HG03460 (cell line): ENCODE measurements around the gene CD7.

Experiments used
- ATAC-seq: cut with Tn5 transposase; IDR thresholded peaks from one replicate; pipeline ENCODE4 v1.9.1; 2021; ENCODE audit not compliant: unreplicated experiment

CD7 gene

DNA sequence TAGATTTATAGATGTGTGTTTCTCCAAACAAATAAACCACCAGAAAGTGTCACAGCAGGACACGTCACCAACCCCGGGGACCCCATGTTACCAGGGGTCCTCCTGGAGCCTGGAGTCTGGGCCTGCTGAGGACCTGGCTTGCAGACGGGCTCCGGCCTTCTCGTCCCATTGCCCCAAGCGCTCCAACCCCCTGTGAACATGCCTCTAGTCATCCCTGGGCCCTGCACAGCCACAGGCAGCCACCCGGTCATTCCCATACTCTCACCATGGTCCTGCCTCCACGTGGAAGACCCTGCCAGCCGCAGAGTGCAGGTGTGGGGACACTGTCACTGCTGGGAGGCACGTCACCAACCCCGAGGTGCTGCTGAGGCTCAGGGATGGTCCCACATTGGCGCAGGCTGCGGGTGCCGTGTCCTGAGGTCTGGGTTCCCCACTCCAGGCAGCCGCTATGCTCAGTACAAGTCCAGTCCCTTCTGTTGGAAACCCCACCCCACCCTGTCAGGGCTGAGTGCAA is 11.6 kb upstream of the CD7 start:
- ATAC-seq = no peak

DNA sequence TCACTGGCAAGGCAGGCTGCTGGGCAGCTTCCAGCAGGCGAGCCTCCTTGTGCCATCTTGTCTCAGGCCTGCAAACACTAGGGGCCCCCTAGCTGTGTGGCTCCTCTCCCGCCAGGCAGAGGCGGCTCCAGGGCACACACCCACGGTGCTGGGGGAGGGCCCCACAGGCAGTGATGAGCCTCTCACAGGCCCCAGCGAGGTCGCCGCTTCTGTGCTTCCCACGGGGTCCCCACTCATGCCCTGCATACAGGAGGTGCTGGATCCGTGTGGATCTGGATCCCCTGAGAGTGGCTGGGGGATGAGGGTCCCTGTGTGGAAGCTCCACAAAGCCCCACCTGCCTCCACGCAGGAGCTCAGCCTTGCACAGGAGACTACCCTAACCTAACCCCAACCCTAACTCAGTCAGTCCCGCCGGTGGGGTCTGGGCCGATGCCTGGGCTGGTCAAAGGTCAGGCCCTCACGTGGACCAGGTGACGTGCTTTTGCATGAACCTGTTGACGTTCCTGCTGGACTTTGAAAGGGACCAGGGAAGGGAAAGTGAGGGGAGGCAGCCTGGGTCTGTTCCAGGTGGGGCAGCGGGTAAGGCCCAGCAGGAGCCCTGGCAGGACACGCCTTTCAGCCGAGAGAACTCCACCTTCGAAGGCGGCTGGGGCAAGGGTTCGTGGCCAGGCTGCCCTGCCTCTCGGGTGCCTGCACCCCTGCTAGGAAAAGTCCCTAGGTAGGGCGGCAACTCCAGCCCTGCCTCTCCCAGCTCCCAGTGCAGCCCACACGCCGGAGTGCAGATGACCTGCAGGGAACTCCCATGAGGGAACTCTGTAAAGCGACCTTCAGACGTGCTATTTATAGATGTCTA is 11.0 kb upstream of the CD7 start:
- no peak for ATAC-seq

DNA sequence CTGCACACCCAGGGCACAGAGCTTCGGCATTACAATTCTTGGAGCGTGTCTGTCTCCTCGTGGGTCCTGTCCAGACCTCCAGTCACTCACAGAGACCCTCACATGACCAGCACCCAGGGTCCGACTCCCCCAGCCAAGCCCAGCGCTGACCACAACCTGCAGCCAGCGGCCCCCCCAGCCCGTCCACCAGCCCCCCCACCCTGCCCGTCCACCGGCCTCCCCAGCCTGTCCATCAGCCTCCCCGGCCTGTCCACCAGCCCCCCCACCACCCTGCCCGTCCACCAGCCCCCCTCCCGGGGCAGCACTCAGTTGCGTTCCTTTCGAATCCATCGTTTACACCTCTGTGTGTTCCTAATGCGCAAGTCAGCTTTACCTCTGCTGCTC is 10.3 kb upstream of the CD7 start:
- no peak for ATAC-seq

DNA sequence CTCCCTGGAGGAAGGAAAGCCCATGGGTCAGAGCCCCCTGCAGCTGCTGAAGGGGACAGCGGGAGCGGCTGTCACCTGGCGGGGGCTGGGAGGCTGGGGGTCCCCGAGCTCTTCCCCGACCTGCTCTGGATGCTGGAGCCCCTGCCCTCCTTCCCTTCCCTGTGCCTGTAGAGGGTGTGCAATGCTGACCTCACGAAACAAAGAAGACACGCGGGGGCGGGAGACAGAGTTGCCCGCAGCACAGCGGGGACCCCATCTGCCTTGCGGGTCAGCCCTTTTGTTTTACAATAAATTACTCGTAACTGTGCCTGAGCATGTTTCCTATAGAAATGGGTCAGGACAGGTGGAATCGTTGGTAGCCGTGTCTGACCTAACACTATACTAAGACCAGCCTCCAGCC is 9.9 kb upstream of the CD7 start:
- ATAC-seq = no peak

DNA sequence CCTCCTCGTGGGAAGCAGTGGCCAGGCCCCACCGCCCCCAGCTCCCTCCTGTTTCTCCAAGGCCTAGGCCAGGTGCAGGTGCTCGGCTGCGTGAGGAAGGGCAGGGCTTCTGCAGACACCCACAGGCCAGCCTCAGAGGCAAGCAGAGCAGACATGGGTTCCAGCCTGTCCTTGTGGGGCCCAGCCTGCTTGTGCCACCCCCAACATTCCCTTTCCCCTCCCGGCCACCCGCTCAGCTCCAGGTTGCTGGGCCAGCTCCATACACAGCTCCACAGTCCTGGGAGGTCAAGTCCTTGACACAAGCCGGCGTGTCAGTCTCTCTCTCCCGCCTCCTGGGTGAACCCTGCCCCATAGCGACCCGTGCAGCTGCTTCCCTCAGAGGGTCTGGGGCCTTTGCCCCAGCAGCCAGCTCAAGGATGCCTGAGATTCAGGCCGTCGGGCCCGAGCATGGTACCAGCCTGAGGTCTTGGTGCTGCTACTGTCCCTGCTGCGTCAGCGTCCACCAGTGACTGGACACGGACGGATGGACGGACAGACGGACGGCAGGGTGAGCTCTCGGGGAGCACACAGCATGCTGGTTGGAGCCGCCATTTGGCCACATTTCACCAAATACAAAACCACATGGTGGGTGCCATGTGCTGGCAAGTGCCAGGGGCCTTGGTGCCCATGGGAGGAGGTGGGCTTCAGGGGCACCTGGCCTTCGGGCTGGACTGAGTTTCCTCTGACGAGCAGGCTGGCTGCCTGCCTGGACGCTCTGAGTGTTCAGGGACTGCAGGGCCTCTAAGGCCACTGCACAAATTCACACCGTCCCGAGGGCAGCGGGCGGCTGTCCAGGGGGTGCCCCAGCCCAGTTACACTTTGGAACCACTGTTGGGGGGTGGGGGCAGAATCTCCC is 8.1 kb upstream of the CD7 start:
- no peak for ATAC-seq

DNA sequence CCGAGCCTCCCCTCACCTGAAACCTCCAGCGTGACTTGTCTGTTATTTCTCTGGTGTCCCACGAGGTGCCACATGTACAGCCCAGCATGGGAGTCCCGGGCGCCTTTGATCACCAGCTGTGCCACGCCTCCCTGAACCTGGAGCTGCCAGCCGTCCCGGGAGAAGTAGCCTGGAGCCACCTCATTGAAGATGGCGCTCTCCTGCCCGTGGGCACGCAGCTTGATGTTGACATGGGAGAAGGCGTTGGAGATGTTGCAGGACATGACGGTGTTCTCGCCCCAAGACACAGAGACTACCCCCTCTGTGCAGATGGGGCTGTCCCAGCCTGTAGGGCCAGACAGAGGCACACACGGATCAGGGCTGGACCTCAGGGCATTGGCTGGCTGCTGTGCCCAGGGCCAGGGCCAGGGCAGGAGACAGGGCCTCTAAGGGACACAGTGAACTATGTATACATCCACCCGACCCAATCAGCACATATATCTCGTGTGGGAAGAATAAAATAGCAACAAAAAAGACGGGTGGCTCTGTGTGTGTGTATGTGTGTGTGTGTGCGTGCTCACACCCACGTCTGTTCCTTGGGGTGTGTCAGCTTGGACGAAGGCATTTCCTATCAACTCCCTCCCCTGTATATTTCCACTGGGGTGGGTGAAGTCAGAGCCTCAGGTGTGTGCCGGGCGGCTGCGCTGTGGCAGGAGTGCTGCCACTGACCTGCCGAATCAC is 7.3 kb upstream of the CD7 start:
- ATAC-seq = no peak

DNA sequence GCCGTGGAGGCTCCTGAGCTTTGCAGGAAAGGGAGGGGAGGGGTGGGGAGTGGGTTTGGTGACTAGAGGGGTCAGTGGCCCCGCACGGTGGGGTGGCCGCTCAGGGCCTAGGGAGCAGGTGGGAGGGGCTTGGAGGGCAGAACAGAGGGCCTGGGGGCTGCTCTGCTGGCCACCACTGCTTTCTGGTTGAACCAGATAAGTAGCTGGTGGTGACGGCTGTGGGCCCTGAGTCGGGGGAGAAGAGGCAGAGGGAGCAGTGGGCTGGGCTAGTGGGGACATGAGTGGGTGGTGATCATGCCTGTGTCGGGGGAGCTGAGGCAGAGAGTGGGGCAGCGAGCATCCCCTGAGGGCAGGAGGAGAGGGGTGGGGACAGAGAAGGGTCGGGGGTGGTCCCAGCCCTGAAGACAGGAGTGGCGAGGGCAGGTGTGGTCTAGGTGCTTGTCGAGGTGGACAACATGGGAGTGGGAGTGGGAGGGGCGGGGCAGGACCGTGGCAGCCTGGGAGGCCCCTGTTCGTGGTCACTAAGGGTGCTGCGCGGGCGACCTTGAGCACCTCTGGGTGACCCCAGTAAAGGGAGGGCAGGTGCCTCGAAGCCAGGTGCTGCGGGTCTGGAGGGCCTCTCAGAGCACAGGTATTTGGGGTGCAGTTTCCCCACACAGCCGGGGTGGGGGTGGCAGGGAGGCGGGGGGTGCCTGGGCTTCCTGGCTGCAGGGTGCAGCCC is 6.3 kb upstream of the CD7 start:
- ATAC-seq = no peak

DNA sequence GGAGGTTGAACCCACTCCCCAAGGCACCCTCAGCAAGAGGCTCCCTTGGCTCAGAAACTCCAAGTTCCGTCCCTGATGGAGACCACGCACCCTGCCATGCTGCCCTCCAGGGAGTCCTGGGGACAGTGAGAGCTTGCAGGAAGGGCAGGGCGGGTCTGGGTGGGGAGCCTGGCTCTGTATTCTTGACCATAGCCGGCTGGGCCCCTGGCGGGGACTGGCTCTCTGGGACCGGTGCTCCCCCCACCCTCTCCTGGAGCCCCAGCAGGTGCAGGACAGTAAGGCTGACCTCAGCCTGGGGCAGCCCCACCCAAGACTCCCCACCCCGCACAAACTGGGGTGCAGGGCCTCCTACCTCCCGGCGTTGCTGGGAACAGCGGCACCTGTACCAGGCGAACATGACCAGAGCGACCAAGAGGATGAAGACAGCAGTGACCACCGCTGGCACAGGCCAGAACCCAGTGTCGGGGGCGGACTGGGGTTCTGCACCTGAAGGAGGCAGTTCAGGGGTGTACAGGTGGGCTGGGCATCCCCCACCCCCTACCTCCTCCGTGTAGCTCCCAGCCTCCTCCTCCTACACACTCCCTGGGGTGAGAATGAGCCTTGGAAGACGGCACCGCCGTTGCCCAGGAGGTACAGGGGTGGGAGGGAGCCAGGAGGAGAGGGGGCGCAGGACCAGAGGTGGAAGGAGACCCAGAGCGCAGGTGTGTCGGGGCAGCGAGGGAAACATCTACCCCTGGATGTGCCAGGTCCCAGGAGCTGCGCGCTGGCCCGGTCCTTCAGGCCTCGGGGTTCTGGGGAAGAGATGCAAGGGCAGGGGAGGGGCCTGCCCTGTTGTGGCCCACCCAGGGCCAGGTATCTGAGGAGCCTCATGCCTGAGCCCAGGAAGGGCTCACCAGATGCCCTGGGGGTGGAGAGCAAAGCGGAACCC is 5.4 kb upstream of the CD7 start:
- no peak for ATAC-seq

DNA sequence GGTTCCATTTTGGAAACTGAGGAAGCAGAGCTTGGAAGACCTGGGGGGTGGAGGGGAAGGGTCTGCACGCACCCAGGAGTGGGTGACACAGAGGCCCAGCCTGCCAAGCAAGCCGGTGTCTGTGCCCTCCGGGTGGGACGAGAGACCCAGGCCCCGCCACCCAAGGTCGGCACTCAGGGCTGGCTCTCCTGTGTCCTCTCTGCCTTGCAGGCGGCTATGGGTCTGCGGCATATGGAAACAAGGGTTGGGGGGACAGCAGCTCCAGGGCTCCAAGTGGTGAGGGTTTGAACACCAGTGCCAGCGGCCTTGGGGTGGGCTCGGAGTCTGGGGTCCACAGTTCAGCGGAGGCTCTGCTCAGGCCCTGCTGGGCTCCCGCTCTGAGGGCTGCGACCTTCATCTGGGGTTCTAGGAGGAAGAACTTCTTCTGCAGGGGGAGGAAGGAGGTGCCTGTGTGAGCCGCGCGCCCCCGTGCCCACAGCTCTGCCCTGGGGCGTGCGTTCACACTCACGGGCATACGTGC is 4.6 kb upstream of the CD7 start:
- no peak for ATAC-seq

DNA sequence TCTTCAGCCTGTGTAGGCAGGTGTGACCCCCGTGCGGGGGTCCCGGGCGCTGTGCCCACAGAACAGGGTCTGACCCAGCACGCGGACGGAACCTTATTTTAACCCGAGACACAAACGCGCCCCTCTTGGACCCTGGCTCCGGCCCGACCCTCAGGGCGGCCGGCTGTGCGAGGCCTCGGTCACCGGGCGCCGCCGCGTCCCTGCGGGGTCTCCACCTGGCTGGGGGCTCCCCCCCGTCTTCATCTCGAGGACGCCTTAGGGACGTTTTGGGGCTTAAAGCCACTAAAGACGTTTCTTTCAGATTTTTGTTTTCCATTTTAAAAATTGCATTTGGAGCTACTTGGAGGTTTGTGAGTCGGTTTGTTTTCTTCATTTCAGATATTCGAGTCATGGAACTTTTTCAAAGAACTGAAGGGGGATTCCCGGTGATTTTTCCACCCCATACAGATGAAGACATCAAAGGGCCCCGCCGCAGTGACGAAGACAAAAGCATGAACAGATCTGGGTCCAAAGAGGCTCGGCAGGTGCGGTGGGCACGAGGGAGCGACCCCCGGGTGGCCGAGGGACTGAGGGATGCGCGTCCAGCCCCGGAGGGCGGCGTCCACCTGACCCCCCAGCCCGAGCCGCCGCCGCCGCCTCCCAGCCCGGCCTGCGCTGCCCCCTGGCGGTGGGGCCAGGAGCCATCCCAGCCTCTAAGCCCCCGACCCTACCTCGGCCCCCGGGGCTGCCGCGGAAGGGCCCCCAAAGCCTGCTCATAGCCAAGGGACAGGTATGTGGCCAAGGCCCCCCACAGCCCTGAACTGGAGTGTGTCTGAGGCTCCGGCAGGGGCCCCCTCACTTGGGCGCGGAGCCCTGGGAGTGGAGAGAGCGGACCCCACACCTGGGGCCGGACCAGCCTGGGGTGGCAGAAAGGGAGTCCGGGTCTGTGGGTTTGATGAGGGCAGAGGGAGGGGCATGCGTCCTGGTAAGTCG is 3.8 kb upstream of the CD7 start:
- no peak for ATAC-seq

DNA sequence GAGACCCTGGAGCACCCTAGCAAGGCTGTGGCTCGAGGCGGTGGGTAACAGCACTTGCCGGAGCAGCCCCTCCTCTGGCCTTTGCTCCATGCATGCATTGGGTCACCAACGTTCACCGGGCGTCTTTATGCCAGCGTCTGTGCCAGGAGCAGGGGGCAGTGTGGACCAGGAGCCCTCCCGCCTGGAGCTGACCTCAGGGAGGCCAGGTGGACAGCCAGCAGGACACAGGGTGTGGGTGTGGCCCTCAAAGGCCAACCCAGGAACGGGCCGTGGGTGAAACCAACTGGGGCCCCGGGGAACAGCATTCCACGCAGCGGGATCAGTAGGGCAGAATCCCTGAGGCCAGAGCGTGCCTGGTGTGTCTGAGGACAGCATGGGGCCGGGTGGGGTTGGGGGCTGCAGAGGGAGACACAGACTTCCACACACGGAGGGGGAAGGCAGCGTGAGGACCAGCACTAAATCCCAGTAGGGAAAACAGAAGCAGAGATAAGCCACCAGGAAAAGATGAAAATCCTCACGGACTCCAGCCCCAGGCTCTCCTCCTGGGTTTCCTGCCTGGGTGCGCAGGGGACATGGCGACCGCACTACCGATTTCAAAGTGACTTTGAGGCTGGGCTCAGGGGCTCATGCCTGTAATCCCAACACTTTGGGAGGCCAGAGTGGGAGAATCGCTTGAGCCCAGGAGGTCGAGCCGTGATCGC is 2.9 kb upstream of the CD7 start:
- ATAC-seq = no peak

DNA sequence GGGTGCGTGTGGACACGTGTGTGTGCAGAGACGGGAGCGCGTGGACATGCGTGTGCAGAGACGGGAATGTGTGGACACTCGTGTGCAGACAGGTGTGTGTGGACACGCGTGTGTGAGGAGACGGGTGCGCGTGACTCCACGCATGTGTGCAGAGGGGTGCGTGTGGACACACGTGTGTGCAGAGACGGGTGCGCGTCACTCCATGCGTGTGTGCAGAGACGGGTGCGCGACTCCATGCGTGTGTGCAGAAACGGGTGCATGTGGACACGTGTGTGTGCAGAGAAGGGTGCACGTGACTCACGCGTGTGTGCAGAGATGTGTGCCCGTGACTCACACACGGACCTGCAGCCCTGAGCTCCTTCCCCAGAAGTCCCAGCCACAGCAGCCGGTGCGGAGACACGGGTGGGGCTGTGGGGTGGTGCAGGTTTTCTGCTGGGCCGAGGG is 2.2 kb upstream of the CD7 start:
- ATAC-seq = no peak

DNA sequence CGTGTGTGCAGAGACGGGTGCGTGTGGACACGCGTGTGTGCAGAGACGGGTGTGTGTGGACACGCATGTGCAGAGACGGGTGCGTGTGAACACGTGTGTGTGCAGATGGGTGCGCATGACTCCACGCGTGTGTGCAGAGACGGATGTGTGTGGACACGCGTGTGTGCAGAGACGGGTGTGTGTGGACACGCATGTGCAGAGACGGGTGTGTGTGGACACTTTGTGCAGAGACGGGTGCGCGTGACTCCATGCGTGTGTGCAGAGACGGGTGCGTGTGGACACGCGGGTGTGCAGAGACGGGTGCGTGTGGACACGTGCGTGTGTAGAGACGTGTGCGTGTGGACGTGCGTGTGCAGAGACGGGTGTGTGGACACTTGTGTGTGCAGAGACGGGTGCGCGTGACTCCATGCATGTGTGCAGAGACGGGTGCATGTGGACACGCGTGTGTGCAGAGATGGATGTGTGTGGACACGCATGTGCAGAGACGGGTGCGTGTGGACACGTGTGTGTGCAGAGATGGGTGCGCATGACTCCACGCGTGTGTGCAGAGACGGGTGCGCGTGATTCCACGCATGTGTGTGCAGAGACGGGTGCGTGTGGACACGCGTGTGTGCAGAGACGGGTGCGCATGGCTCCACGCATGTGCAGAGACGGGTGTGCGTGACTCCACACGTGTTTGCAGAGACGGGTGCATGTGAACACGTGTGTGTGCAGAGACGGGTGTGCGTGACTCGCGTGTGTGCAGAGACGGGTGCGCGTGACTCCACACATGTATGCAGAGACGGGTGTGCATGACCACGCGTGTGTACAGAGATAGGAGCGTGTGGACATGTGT is 1.6 kb upstream of the CD7 start:
- ATAC-seq = no peak

DNA sequence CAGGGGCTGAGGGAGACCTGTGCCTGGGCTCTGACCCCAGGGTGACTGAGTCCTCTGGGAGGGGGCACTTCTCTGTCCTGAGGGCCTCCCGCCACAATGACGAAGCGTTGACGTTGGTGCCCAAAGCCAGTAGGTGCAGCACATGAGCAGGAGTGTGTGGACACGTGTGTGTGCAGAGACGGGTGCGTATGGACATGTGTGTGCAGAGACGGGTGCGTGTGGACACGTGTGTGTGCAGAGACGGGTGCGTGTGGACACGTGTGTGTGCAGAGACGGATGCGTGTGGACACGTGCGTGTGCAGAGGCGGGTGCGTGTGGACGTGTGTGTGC is 726 bp upstream of the CD7 start:
- ATAC-seq = no peak

DNA sequence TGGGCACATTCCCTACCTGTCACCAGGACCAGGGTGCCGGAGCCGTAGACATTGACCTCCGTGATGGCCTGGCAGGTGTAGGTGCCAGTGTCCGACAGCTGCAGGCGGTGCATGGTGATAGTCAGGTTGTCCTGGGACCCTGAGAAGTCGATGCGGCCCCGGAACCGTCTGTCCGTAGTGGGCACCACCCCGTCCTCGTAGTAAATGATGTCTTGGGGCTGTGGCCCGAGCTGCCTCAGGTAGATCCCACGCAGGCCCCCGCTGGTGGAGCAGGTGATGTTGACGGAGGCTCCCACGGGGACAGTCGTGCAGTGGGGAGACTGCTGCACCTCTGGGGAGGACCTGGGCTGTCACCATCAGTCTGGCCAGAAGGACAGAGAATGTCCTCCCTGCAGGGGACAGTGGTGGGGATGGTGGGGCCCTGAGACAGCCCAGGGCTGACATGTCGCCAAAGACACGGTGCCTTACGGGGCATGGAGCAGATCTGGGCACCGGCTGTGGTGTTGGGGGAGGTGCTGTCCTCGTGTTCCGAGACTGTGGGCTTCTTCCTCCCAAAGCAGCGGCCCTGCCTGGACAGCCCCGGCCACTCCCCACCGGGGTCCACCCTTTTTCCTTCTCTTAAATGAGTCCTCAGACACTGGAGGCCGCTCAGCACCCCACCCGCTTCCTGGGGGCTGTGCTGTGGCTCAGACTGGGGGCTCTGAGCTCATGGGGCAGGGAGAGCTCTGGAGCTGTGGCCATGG is 586 bp downstream of the CD7 start:
- ATAC-seq = no peak

DNA sequence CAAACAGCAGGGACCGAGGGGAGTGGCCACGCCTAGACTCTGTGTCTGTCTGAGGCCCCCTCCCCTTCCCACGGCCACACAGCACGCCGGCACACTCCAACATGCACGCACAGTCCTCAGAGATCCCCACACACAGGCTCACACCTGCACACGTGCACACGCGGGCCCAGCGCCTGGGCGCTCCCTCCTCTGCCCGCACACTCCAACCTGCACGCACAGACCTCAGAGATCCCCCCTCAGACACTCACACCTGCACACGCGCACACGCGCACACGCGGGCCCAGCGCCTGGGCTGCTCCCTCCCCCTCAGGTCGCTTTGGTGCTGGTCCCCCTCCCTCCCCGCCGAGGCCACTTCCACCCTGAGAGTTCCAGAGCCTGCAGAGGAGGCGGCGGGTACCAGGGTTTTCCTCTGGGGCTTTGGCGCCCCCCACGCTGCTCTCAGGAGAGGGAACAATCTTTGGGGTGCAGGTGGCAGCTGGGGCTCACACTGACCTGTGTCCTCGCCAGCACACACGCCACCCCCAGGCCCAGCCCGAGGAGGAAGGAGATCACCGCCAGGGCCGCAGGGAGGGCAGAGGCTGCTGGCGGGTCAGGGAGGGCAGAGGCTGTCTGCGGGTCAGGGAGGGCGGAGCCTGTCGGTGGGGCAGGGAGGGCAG is 1.6 kb downstream of the CD7 start:
- no peak for ATAC-seq
